HG03108 (cell line): ENCODE measurements around the gene KDM7A.
A peak's percentile ranks its signal among the peaks of the same experiment; 100 is the strongest.

Source experiments
- ATAC-seq: cut with Tn5 transposase; IDR thresholded peaks from one replicate; pipeline ENCODE4 v1.9.1; 2021; ENCODE audit warnings: moderate library complexity; ENCODE audit not compliant: unreplicated experiment

The KDM7A gene

DNA sequence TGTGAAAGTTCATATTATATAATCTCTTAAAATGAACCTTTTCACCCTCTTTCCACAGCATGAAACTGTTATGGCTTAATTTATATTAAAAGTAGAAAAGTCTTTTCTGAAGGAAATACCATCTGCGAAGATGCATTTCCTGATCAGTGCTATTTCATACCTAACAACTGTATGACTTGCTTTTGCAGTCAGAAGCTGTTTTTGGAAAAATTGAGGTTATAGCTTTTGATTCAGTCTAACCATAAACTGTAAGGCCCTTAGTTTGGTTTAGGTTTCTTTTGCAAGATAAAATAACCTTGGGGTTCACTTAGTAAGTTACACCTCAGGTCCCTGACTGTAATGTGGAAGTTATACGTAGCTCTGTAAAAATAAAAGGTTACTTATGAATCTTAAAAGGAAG lies 91.3 kb downstream of the KDM7A start:
- ATAC-seq = no peak

DNA sequence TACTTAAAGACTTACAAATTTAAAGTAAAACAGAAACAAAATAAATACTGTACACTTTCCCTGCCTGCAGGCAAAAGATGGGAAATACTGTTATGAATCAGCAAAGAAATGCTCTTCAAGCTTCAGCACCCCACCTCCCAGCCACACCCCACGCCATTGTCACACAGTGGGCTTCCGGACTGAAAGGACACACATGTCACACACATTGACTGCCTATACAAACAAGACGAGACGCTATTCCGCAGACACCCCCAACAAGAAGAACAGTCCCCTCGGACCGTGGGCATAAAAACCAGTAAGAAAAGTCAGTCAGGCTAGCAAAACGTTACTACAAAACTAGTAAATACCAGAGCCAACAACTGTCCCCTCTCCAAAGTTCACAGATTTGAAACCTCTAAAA lies 91.8 kb downstream of the KDM7A start:
- peak; percentile 93 for ATAC-seq

DNA sequence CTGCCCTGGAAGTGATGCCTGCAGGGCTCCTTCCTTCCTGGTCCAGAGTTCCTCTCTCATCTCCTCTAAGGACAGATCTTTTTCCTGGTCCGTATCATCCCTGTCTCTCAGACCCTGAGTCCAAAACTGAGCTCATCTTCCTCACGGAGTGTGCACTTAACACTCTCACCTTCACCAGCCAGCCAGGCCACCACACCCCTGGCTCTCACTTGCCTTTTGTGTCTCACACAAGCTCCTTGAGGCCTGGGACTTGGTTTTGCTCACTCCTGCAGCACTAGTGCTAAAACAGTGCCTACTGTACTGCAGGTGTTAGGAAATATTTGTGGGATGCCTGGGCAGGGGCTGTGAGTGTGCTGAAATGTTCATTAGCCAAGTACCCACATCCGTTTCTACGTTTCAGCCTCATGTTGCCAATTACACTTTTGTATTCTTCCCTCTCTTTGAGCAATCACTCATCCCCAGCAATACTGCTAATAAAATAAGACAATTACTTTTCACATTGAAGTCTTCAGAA lies 92.6 kb downstream of the KDM7A start:
- ATAC-seq = no peak

DNA sequence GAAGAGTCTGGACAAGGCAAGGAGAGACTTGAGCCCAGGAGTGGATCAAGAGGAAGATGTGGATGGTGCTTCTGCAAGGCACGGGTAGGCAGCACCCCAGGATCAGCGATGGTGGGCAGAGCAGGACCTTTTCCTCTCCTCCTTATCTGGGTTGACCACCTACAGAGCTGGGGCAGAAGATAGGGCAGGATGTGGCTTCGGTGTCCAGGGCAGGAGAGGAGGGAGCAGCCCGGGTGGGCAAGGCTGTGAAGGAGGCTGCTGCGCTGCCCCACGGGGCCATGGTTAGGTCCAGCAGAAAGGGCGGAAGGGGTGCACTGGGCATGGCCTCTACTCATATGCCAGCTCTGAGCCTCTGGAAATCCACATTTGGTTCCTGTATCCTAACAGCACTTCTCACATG lies 94.0 kb downstream of the KDM7A start:
- no peak for ATAC-seq

- no peak for ATAC-seq
These were observed 94.9 kb downstream of the KDM7A start for GRCh38 chr7:140081774-140082425.

GRCh38 chr7:140080919-140081318 lies 95.9 kb downstream of the KDM7A start:
- ATAC-seq = no peak

DNA sequence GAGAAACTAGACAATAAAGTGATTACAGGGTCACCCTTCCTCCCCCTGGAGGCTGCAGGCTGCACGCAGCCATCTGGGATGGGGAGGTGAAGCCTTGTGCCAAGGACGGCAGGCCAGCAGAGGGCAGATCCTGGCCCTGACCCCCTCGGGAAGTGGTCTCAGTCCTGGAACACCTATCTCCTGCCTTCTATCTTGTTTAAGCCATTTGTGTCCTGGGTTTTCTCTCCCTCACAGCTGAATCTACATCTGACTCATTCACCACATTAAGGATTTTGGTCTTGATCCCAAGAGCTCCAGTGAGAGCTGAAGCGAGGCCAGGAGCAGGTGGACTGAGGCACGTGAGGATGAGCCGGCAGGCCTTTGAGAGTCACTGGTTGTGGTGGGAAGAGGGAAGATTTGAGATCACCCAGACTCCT lies 97.7 kb downstream of the KDM7A start:
- ATAC-seq = no peak

DNA sequence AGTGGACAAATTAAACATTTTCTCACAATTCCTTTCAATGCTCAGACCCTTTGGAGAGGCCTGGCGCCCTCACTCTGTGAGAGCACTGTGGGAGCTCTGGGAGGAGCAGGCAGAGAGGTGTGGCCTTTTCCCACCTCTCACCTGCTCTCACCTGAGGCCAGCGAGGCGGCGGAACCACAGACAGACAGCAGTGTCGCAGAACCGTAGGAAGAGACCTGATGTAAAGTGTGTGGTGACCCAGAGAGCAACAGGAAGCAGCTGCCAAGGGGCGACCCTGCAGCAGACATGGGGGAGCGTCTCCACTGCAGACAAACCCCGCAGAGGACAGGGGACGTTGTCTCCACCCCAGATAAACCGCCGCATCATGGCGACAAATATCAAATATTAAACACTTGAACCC lies 98.4 kb downstream of the KDM7A start:
- ATAC-seq = no peak

- no peak for ATAC-seq
These were observed 102.0 kb downstream of the KDM7A start for GRCh38 chr7:140074780-140075179.

- ATAC-seq = no peak
These were observed 106.2 kb downstream of the KDM7A start for GRCh38 chr7:140070546-140070945.

- ATAC-seq = no peak
These were observed 107.4 kb downstream of the KDM7A start for GRCh38 chr7:140069298-140069949.

DNA sequence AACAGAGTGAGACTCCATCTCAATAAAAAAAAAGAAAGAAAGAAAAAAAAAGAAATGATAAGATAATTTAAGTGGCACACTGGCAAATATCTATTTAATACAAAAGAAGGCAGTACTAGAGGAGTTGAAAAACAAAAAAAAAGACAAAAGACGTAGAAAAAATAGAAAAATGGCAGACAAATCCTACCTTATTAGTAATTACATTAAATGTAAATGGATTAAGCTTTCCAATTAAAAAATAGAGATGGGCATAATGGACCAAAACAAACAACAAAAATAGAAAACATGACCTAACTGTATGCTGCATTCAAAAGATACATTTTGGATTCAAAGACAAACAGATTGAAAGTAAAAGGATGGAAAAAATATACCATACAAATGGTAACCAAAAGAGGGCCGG lies 108.8 kb downstream of the KDM7A start:
- ATAC-seq = no peak

- ATAC-seq = no peak
These were observed 109.7 kb downstream of the KDM7A start for GRCh38 chr7:140067052-140067451.

GRCh38 chr7:140062528-140063299 lies 114.1 kb downstream of the KDM7A start, which contains the start of gene PARP12:
Gene PARP12 (minus strand): TSS chr7:140062951. CDS start chr7:140062847, 104 bp downstream.
- peak; percentile 90 for ATAC-seq

DNA sequence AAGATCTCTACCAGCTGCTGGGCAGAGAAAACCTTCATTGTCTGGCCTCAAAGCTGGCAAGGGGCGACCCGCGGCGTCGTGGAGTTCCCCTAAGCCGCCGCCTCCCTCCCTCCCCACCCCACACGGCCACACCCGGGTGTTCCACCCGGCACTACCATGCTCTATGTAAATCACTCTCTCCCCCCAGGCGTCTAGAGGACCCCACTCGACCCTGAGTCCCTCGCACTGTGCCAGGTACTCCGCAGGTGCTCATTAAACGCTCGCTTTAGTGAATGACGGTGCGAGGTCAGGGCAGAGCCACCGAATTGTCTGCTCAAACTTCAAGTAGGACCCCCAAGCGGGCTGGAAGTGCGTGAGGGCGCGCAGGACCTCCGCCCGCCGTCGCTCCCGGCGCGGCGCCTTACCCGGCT lies 114.7 kb downstream of the KDM7A start:
- ATAC-seq = peak; percentile 12

GRCh38 chr7:140061607-140061930 lies 115.2 kb downstream of the KDM7A start:
- no peak for ATAC-seq

GRCh38 chr7:140060788-140061606 lies 115.8 kb downstream of the KDM7A start:
- ATAC-seq = no peak

DNA sequence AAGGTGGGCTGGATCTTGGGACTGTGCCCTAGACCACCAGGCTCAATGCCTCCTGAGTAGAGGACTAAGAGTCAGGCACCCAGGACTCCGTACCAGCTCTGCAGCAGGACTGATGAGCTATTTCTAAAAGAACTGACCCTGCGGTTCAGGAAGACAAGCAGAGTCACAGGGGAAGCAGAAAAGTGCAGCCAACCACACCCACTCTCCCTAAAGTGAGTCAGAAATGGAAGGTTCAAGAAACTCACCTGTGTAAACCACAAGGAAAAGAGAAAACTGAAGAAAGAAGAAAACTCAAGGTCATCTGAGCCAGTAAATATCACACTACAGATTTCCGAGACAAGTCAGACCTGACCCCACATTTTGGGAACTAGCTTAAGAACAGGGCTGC lies 116.5 kb downstream of the KDM7A start:
- ATAC-seq = no peak

- no peak for ATAC-seq
These were observed 117.2 kb downstream of the KDM7A start for GRCh38 chr7:140059273-140060242.

DNA sequence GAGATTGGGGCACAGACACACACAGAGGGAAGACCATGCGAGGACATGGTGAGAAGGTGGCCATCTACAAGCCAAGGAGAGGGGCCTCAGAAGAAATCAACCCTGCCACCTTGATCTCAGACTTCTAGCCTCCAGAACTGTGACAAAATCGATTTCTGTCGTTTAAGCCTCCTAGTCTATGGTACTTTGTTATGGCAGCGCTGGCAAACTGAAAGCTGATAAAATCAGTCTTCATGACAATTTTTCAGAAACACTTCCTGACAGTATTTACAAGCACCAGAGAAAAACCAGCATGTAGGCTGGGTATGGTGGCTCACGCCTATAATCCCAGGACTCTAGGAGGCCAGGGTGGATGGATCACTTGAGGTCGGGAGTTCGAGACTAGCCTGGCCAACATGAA lies 118.3 kb downstream of the KDM7A start:
- no peak for ATAC-seq
